NCI-H1105 treated with DMSO at 0.1 percent for 48 hours (cell line): ENCODE data around the gene TRIM59.

ENCODE experiments used
- DNase-seq: peaks from one replicate; lab custom pipeline; 2025; lab: John Stamatoyannopoulos, UW

TRIM59 gene, protein sequence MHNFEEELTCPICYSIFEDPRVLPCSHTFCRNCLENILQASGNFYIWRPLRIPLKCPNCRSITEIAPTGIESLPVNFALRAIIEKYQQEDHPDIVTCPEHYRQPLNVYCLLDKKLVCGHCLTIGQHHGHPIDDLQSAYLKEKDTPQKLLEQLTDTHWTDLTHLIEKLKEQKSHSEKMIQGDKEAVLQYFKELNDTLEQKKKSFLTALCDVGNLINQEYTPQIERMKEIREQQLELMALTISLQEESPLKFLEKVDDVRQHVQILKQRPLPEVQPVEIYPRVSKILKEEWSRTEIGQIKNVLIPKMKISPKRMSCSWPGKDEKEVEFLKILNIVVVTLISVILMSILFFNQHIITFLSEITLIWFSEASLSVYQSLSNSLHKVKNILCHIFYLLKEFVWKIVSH

DNA sequence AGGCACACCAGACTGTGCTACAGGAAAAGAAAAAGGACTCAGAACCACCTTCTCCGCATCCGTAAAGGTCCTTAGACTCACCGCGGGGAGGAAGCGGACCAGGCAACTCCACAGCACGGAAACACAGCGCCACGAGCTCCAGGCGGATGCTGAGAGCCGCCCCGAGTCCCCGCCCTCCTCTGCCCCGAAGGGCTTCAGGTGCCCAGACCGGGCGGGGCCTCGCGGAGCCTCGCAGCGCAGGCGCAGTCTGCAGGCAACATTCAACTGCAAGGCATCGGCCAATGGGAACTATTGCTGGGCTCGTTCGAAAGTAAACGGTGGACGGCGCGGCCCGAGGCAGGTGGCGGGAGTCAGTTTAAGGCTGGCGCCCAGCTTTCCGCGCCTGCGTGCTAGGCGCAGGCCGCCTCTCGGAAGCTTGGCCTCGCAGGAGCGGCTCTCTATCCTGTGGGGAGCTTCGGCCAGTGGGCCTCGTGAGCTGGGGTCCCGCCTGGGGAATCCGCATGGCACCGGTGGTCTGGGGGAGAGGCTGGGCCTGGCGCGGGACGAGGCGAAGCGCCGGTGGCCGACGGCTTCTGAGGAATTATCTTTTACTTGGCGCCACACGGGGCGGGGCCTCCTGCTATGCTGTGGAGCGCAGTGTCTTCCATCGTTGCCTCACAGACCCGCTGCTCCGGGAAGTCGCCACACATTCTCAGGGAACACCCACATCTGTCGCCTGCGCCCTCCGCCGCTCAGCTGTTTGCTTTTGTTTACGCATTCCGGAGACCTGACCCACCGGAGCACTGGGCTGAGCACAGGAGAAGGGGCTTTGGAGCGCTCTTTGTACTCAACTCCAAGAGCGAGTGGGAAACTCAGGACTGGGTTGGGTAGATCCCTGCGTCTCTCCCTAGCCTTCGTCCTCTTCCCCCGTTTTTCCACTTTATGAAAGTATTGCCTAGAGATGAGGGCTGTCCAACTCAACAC is at the start of gene TRIM59:
Gene TRIM59 (minus strand): TSS at position 151 of the 963 bp plus-strand sequence. CDS start 10,603 bp downstream, outside the sequence.
- no peak for DNase-seq

DNA sequence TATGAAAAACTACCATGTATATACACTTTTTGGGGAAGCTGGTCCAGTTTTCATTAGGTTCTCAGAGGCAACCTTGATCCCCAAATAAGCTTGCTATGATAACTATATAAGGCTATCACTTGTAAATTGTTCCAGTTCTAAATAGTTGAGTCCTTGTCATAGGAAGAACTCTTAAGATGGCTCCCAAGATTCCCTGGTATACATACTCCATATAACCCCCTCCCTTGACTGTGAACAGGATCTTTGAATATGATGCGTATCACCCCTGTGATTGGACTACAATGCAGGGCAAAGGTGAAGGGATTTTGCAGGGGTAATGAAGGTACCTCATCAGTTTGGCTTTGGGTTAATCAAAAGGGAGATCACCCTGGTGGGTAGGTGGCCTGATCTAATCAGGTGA is 48.6 kb upstream of the TRIM59 start:
- no peak for DNase-seq

DNA sequence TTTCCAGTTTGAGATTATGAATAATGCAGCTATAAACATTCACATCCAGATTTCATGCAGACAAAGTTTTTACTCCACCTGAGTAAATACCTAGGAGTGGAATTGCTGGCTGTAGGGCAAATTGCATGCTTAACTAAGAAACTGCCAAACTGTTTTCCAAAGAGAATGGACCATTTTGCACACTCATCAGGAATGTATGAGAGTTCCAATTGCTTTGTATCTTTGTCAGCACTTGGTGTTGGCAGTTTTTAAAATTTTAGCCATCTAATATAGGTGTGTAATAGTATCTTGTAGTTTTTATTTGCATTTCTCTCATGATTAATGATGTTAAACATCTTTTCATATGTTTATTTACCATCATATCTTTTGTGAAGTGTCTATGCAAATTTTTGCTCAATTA is 40.6 kb upstream of the TRIM59 start:
- DNase-seq: no peak

DNA sequence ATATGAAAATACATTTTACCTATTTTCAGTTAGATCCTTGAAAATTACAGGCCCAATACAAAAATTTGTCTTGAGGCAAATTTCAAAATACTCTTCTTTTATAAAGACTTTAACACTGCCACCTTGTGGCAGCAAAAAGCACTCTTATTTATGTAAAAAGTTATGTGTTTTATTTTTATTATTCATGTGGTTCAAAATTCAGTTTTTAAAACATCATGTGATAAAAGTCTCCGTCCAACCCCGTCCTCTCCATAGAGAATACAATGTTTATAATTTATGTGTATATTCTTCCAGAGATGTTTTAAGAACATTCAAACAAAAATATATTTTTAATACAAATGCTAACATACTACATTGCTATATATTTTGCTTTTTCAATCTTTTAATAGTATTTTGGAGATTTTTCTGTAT is 36.9 kb upstream of the TRIM59 start:
- DNase-seq: peak; percentile 65

DNA sequence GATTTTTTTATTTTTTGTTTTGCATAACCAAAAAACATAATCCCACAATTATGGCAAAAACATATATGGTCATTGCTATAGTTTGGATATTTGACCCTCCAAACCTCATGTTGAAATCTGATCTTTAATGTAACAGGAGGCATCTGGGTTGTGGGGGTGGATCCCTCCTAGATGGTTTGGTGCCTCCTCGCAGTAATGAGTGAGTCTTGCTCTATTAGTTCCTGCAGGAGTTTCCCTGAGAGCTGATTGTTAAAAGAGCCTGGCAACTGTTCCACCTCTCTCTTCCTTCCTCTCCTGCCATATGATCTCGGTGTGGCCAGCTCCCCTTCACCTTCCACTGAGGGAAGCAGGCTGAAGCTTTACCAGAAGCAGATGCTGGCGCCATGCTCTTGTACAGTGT is 33.2 kb upstream of the TRIM59 start:
- DNase-seq: no peak

DNA sequence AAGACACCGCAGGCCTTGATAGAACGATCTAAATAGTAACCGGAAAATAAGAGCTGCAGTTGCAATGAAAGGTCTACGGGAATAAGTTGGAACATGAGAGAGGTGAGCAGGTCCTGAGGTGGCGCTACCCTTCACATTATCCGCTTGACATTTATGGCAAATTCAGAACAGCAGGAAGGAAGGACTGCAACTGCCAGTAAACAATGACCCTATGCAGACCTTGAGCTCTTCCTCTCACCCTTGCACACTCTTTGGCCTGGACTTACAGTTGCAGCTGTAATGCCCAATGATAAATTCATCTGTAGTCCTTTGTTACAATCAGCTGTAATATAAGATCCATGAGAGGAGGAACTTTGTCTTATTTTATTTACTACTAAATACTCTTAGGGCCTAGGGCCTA is 32.3 kb upstream of the TRIM59 start:
- DNase-seq: no peak

DNA sequence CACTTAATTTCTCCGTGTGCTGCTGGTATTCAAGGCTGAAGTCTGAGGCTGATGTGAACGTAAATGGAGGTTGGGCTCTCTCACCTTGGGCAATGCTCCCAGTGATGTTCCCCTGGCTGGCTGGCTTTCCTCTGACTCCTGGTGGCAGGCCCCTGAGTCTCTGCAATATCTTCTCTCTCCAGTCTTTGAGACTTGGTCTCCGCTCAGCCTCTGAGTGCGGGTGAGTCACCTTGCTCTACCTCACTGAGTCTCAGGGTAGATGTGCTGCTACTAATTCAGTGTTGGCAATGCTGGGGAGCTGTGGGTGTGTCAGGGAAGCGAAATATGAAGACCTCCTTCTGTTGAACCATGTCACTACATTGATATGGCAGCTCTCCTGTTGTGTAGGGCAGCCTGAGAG is 31.3 kb upstream of the TRIM59 start:
- no peak for DNase-seq

DNA sequence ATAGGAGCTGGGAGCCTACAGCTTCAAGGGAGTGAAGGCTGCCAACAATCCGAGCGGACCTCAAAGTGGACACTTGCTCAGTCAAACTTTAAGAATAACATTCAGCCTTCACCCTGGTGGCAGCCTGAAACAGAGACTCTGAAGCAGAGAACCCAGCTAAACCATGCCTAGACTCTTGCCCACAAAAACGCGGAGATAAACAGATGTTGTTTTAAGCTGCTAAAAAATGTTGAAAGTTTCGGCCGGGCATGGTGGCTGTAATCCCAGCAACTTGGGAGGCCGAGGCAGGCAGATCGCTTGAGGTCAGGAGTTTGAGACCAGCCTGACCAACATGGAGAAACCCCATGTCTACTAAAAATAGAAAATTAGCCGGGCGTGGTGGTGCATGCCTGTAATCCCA is 29.8 kb upstream of the TRIM59 start:
- DNase-seq: no peak

DNA sequence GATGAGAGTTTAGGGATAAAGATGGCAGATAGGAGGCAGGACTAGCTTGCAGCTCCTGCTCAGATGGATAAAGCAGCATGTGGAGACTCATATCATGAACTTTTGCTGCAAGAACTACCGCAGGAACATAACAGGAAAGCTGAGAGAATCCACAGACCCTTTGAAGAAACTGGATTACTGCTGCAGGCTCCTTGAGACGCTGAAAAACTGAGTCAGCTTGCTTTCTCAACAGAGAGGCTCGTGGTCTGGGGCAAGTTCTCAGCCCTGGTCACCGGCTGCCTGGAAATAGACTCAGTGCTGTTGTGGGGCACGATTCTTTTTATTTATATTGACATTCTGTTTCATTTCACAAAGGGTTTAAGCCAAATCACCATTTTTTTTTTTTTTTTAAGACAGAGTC is 28.8 kb upstream of the TRIM59 start:
- DNase-seq: no peak

DNA sequence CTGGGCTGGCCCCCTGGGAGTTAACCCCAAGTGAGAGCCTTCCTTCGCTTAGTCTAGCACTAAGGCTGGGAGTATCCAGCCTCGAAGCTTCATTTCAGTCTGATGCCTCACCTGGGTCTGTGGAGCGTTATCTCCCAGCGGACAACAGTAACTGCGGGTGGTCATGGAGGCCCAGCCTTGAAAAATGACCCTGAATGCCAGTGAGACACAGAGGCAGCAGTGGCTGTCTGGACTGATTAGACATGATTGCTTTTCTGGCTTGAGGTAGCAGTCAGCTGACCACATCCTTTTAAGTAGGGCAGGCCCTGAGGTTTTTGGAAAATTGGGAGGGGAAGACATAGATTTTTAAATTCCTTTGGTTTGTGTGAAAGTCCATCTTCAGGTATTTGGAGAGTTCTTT is 28.2 kb upstream of the TRIM59 start:
- DNase-seq: no peak

DNA sequence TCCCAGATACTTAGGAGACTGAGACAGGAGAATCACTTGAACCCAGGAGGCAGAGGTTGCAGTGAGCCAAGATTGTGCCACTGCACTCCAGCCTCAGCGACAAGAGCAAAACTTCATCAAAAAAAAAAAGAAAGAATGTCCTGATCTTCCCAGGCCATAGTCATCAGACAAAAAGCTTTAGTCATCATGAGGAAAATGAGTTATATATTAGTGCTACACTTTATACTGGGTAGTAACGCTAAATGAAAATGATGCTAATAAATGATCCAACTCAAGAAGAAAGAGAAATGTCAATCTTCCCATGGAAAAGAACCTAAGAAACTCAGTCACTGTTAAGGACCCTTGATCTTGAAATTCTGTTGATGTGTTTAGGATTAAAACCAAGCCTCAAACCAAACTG is 26.3 kb upstream of the TRIM59 start:
- DNase-seq: no peak

DNA sequence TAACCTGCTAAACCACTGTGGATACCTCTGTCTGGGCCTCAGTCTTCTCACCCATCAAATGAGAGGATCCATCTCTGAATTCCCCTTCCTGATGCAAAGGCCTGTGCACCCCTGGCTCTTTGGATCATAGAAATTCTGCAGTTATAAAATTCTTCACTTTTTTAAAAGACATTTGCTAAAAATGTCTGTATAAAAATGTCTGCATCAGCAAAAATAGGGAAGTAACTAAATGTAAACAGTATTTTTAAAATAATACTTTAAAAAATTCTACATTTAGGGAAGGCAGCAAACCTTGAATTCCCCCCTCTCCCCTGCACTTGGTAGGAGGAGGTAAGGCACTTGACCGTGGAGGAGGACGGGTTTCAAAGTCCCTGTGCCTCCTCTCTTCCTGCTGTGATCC is 25.6 kb upstream of the TRIM59 start:
- DNase-seq: no peak

DNA sequence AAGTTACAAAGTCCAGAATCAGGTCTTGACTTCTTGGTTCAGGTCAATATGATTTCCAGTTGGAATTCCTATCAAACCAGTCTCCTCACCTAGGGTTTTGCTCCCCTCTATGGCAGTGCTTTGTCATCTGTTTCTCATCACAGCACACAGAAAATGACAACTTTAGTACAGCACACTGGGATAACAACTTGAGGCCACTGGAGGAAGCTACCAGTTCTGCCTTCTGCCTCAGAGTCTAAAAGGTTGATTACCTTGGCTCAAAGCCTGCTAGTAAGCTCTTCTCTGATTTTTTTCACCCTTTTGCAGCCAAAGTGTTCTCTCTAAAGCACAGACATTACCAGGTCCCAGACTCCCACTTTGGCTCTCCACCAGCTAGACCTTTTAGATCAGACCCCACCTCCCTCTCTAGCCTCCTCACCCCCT is 24.8 kb upstream of the TRIM59 start:
- no peak for DNase-seq

DNA sequence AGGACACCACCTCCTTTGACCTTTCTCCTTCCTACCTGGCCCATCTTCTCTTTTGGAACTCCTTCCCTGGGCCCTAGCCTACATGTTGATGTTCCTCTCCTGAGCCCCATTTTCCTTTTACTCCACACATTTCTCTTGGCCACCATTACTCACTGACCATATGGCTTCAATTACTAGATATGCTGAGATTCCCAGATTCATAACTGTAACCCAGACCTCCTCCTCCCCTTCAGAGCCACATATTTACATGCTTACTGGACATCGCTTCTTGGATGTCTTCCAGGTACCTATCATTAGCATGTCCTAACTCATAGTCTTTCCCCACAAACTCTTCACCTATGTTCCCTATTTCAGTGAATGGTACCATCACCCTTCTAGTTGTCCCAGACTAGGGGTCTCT is 24.4 kb upstream of the TRIM59 start:
- no peak for DNase-seq

DNA sequence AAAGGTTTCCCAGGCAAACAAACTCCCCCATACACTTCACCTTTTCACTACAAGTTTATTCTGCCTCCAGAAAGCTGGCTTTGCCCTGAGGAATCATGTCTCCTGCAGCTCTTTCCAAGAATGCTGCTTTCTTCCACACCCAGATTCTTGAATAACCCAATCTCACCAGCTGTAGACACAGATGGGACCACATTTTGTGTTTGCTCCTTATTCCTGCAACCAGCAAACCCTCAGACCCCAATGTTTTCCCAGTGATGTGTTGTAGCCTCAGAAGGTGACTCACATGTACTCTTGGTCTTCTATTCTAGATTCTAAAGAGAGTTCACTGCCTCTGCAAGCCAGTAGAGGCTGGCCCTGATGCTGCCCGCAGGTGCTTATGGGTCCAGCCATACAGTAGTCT is 23.6 kb upstream of the TRIM59 start:
- no peak for DNase-seq

DNA sequence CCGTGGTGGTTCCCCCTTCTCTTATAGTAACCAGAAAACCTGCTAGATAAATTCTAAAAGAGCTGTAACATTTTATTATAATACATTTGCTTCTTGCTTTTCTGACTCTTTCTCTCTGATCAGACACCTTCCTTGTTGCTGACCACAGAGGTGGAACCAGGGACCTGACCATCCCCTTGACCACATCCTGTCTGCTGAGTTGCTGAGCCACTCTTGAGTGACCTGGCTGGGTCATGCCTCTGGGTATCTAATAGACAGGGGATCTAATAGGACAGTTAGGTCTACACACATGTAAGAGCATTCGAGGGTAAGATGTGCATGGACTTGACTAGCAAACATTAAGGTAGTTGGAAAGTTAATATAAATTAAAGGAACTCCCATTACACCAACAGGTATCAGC is 22.8 kb upstream of the TRIM59 start:
- DNase-seq: no peak

DNA sequence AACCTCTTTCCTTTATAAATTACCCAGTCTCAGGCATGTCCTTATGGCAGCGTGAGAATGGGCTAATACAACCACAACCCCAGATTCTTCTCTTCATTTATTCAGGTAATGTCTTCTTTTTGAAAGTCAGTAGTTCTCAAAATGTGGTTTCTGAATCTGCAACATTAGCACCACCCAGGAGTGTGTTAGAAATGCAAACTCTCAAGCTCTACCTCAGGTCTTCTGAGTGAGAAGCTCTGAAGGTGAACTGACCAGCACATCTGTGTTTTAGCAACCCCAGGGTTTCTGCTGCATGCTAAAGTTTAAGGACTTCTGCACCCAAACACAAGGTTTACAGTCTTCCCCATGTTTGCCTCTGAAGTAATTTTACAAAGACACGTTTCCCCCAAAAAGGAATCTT is 22.3 kb upstream of the TRIM59 start:
- DNase-seq: no peak

DNA sequence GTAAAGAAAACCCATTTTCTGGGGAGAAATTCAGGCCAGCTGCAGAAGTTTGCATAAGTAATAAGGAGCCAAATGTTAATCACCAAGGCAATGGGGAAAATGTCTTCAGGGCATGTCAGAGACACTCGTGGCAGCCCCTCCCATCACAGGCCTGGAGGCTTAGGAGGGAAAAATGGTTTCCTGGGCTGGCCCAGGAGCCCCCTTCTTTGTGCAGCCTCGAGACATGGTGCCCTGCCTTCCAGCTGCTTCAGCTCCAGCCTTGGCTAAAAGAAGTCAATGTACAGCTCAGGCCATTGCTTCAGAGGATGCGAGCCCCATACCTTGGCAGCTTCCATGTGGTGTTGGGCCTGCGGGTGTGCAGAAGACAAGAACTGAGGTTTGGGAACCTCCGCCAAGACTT is 20.6 kb upstream of the TRIM59 start:
- DNase-seq: no peak

DNA sequence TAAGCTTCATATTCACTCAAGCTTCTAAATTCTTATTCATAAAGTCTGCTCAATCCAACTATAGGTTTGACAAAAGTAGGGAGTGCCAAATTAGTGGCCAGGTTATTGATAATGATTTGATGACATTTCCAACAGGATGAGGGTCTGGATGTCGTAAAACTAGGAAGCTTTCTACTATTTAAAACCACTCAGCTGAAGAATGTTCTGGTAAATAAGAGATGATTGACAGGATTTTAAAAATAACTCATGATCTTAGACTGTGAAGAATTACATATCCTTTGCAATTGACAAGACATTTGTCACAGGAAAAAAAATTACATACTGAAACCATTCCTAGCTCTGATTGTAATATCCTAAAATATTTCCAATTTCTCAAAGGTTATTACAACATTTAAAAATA is 15.4 kb upstream of the TRIM59 start:
- DNase-seq: no peak

DNA sequence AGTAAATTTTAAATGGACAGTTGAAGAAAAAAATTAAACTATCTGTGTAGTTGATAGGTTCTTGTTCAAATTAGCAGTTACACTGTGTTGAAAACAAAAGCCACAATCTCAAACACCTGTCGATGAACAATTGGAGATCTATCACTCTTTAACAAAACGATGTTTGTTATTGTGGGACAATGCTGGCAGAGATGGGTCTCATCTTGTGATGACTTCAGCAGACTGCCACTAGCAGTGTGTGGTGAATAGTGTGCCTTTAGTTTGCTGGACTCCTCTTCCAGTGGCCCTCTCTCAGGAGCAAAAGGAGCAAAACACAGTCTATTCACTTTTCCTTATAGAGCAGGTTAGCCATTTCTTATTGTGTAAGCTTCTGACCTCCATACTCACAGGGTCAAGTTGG is 14.7 kb upstream of the TRIM59 start:
- DNase-seq: no peak

DNA sequence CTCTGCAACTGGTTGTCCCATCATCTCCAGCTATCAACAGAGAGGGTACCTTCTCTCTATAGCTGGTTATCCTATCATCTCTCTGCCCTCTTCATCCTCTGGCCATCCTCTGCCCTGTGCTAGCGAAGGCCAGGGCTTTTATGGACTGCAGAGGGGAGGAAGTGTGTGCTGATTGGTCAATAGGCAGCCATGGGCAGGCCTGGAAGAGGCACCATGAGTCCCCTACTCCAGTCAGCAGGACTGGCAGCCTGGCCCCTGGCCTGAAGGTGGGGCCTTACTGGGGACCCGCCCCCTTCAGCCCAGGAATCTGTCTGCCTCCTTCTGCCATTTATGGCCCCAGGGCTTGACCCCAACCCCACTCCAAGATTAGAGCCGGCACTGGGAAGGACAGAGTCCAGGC is 10.4 kb upstream of the TRIM59 start:
- no peak for DNase-seq

DNA sequence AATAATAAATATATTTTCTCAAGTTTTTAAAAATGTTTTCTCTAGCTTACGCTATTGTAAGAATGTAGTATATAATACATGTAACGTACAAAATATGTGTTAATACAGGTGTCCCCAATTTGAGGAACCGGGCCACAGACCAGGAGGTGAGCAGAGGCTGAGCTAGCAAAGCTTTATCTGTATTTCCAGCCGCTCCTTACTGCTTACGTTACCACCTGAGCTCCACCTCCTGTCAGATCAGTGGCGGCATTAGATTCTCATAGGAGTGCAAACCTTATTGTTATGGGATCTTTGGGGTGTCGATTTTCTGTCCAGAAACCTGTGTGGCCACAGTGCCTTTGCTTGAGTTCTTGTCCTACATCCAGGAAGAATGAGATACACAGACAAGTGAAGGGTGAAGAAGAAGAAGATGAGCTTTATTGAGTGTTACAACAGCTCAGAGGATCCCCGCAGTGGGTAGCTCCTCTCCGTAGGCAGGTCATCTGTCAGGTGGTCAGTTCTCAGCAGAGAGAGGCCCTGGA is 9.9 kb upstream of the TRIM59 start:
- no peak for DNase-seq

DNA sequence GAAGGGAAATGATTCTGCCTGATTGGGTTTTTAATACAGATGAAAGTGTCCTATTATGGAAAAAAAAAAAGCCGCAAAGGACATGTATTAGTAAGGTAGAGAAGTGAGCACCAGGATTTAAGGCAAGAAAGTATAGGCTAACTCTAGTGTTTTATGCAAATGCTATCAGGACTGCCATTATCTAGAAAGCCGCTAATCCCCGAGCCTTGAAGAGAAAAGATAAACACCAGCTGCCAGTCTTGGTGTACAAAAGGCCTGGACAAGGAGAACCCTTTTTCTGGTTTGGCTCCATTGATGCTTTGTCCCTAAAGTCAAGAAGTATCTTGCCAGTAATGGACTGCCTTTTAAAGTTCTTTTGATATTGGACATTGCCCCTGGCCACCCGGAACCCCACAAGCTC is 8.6 kb upstream of the TRIM59 start:
- DNase-seq: no peak
